Duodenal mucosa (tissue), 2 donors: ENCODE measurements around the gene ZNF592.

Experiments used
- H3K27ac ChIP-seq: one replicate; pipeline ENCODE4 v1.7.0; 2013; ENCODE audit warnings: low read depth, low read length
- H3K27me3 ChIP-seq, 2 donors: one replicate each; pipeline ENCODE4 v1.7.0; 2013; ENCODE audit warnings: low read length in 2 of 2, control low read depth in 1 of 2; ENCODE audit not compliant: insufficient read depth in 2 of 2, control insufficient read depth in 1 of 2
- H3K36me3 ChIP-seq, 2 donors: one replicate each; pipeline ENCODE4 v1.7.0; 2013; ENCODE audit warnings: low read length in 2 of 2, control low read depth in 1 of 2; ENCODE audit not compliant: insufficient read depth in 2 of 2, control insufficient read depth in 1 of 2
- H3K4me1 ChIP-seq, 2 donors: one replicate each; pipeline ENCODE4 v1.7.0; 2013; ENCODE audit warnings: low read length in 2 of 2, control low read depth in 1 of 2; ENCODE audit not compliant: insufficient read depth in 2 of 2, control insufficient read depth in 1 of 2
- H3K4me3 ChIP-seq, 2 donors: one replicate each; pipeline ENCODE4 v1.7.0; 2013; ENCODE audit warnings: low read length in 2 of 2, low read depth in 1 of 2
- H3K9ac ChIP-seq, 2 donors: one replicate each; pipeline ENCODE4 v1.7.0; 2013; ENCODE audit warnings: low read length in 2 of 2, low read depth in 1 of 2
- H3K9me3 ChIP-seq, 2 donors: one replicate each; pipeline ENCODE4 v1.7.0; 2013; ENCODE audit warnings: low read length in 2 of 2, control low read depth in 1 of 2; ENCODE audit not compliant: control insufficient read depth in 1 of 2

Gene ZNF592

DNA sequence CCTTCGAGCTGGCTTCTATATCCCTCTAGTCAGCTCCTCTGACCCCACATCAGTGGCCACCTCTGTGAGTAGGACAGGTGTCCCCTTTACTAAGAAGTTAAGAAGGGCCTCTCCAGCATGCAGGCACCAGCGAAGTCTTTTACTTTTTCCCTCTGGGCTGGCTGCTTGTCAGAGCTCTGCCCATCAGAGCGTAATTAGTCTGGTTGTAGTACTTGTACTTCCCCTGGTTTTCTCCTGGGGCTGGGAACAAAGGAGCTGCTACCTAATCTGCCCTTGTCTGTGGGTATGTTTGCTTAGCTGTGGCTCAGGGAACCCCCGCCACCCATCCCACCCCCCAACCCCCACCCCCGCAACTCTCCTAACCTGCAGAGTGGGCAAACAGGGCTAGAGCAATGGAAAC is 41.4 kb downstream of the ZNF592 start:
- Histone ChIP-seq H3K27me3 (no peaks in the 10 kb centered on the region), H3K4me3 (no peak overlapping the region), H3K27ac (no peak overlapping the region), H3K9me3 (no peaks in the 10 kb centered on the region), H3K9ac (no peak overlapping the region), H3K36me3 (peaks cover 22 to 45% of the 10 kb centered on the region in 2 donors), H3K4me1 (no peaks in the 10 kb centered on the region)

DNA sequence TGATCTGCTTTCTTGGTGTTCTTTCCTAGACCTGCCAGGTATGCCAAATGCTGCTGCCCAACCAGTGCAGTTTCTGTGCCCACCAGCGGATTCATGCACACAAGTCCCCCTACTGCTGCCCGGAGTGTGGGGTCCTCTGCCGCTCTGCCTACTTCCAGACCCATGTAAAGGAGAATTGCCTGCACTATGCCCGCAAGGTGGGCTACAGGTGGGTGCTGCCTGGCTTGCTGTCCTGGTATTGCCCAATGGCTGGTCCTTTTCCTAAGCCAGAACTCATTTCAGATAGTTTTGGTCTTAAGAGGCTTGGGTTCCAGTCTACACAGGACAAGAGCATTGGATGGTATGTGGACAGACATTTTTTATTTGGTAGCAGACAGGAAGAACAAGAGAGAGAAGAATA is 42.3 kb downstream of the ZNF592 start:
- H3K9me3 ChIP-seq = no peaks in the 10 kb centered on the region
- H3K4me1 ChIP-seq = no peaks in the 10 kb centered on the region
- no peak overlapping the region for H3K27ac ChIP-seq
- peaks cover 16 to 42% of the 10 kb centered on the region in 2 donors for H3K36me3 ChIP-seq
- H3K4me3 ChIP-seq = no peak overlapping the region
- no peaks in the 10 kb centered on the region for H3K27me3 ChIP-seq
- H3K9ac ChIP-seq = no peak overlapping the region

DNA sequence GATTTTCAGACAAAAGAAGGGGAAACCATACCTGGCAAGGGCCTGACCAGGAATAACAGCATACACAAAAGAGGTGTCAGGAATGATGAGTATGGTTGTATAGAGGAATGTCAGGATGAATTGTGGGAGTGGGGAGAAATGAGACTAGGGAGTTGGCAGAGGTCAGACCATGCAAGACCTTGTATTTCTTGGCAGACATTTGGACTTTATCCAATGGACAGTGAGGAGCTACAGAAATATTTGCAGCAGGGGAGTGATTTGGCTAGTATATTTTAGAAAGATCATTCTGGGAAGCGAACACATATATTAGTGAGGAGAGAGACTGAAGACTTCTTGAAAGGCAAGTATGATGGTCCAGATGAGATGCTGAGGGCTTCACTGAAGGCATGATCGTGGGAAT is 43.4 kb downstream of the ZNF592 start:
- H3K4me1 ChIP-seq = no peaks in the 10 kb centered on the region
- H3K27ac ChIP-seq = no peak overlapping the region
- H3K36me3 ChIP-seq = peaks cover 14 to 35% of the 10 kb centered on the region in 2 donors
- H3K9me3 ChIP-seq = no peaks in the 10 kb centered on the region
- H3K9ac ChIP-seq = no peak overlapping the region
- no peak overlapping the region for H3K4me3 ChIP-seq
- H3K27me3 ChIP-seq = no peaks in the 10 kb centered on the region

DNA sequence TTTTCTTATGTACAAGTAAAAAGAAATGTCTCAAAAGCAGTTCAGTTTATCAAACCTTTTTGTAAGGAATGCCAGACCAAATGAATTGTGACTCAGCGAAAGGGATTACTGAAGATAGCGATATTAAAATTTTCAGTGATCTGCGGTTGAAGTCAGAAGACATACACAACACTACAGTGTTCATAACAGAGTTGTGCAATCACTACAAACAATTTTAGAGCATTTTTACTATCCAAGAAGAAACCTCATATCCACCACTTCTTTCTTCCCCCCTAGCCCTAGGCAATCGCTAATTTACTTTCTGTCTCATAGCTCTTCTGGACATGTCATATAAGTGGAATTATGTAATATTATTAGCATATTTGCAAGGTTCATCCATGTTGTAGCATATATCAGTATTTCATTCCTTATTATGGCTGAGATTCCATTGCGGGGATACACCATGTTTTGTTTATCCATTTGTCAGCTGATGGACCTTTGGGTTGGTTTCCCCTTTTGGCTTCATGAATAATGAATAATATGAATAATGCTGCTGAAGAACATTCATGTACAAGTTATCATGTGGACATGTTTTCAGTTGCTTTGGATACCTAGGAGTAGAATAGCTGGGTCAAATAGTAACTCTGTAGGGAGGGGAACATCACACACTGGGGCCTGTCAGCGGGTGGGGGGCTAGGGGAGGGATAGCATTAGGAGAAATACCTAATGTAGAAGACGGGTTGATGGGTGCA is 45.2 kb downstream of the ZNF592 start:
- no peaks in the 10 kb centered on the region for H3K27me3 ChIP-seq
- no peaks in the 10 kb centered on the region for H3K4me1 ChIP-seq
- H3K4me3 ChIP-seq = no peak overlapping the region
- peaks cover 22 to 51% of the 10 kb centered on the region in 2 donors for H3K36me3 ChIP-seq
- no peaks in the 10 kb centered on the region for H3K9me3 ChIP-seq
- H3K27ac ChIP-seq = no peak overlapping the region
- H3K9ac ChIP-seq = no peak overlapping the region

DNA sequence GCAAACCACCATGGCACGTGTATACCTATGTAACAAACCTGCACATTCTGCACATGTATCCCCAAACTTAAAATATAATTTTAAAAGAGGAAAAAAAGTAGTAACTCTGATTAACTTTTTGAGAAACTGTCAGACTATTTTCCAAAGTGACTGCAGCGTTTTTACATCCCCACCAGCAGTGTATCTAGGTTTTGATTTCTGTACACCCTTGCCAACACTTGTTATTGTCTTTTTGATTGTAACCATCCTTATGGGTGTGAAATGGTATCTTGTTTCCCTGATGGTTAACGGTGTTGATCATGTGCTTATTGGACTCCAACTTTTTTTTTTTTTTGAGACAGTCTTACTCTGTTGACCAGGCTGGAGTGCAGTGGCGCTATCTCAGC is 45.8 kb downstream of the ZNF592 start:
- H3K9ac ChIP-seq = no peak overlapping the region
- H3K4me1 ChIP-seq = no peaks in the 10 kb centered on the region
- H3K9me3 ChIP-seq = no peaks in the 10 kb centered on the region
- H3K27ac ChIP-seq = no peak overlapping the region
- no peaks in the 10 kb centered on the region for H3K27me3 ChIP-seq
- H3K4me3 ChIP-seq = no peak overlapping the region
- H3K36me3 ChIP-seq = peaks cover 27 to 57% of the 10 kb centered on the region in 2 donors

DNA sequence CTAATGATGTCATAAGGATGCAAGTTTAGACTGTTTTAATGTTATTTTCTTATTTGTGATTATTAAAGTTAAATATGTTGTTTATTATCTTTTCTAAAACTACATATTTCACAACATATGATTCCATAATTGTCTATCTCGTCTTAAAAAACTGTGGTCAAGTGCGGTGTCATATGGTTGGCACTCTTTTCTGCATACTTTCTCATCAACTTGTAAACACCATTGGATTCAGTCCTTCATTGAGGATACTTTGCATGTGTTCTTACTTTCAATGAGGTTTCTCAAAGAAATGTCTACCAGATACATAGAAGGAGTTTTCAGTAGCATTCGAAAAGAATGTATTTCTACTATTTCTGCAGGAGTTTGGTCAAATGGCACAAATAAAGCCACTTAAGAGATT is 46.8 kb downstream of the ZNF592 start:
- peaks cover 37 to 65% of the 10 kb centered on the region in 2 donors for H3K36me3 ChIP-seq
- no peak overlapping the region for H3K9ac ChIP-seq
- H3K4me1 ChIP-seq = no peaks in the 10 kb centered on the region
- H3K4me3 ChIP-seq = no peak overlapping the region
- H3K27ac ChIP-seq = no peak overlapping the region
- H3K9me3 ChIP-seq = no peaks in the 10 kb centered on the region
- H3K27me3 ChIP-seq = no peaks in the 10 kb centered on the region

DNA sequence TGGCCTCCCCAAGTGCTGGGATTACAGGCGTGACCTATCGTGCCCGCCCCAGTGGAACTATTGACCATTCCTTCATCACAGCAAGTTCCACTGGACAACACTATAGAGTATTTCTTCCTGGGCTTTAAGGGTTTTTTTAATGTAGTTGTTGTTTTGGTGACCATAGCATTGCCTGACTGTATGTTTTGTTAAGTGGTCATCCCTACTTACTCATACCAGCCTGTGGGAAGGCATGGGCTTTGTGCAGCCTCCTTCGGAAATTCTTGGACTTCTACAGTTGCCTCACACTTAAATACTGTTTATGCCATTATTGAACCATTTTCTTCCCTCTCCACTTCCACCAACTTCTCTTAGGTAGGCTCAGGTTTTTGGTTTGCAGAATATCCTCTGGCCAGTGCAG is 48.8 kb downstream of the ZNF592 start:
- no peak overlapping the region for H3K27ac ChIP-seq
- peaks cover 43 to 68% of the 10 kb centered on the region in 2 donors for H3K36me3 ChIP-seq
- H3K4me1 ChIP-seq = no peaks in the 10 kb centered on the region
- no peaks in the 10 kb centered on the region for H3K27me3 ChIP-seq
- H3K9ac ChIP-seq = no peak overlapping the region
- no peak overlapping the region for H3K4me3 ChIP-seq
- no peaks in the 10 kb centered on the region for H3K9me3 ChIP-seq

DNA sequence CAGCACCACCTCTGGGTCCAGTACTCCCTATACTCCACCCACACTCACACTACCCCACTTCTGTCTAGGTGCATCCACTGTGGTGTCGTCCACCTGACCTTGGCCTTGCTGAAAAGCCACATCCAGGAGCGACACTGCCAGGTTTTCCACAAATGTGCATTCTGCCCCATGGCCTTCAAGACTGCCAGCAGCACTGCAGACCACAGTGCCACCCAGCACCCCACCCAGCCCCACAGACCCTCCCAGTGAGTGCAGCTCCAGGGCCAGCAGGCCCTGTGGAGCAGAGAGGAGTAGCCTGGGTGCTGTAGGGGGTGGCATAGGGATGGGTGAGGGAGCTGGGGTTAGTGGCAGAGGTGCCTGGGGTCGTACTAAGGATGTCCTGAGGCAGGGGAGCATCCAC is 49.4 kb downstream of the ZNF592 start:
- no peaks in the 10 kb centered on the region for H3K4me1 ChIP-seq
- no peak overlapping the region for H3K4me3 ChIP-seq
- no peaks in the 10 kb centered on the region for H3K27me3 ChIP-seq
- H3K9me3 ChIP-seq = no peaks in the 10 kb centered on the region
- H3K9ac ChIP-seq = no peak overlapping the region
- peaks cover 40 to 68% of the 10 kb centered on the region in 2 donors for H3K36me3 ChIP-seq
- H3K27ac ChIP-seq = no peak overlapping the region

DNA sequence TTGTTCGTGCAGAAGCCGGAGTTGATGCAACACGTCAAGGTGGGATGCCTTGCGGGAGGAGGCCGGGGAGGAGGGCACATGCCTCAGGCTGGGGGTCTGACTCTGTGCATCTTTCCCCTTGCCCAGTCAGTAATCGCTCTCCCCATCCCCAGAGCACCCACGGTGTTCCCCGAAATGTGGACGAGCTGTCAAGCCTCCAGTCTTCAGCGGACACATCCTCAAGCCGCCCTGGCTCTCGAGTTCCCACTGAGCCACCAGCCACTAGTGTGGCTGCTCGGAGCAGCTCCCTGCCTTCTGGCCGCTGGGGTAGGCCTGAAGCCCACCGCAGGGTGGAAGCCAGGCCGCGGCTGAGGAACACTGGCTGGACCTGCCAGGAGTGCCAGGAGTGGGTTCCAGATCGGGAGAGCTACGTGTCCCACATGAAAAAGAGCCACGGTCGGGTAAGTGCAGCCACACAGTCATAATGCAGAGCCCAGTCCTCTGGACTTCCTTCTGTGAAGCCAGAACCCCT is 50.1 kb downstream of the ZNF592 start:
- Histone ChIP-seq H3K9me3 (no peaks in the 10 kb centered on the region), H3K27me3 (no peaks in the 10 kb centered on the region), H3K4me1 (no peaks in the 10 kb centered on the region), H3K9ac (no peak overlapping the region), H3K4me3 (no peak overlapping the region), H3K27ac (no peak overlapping the region), H3K36me3 (peaks cover 37 to 66% of the 10 kb centered on the region in 2 donors)

DNA sequence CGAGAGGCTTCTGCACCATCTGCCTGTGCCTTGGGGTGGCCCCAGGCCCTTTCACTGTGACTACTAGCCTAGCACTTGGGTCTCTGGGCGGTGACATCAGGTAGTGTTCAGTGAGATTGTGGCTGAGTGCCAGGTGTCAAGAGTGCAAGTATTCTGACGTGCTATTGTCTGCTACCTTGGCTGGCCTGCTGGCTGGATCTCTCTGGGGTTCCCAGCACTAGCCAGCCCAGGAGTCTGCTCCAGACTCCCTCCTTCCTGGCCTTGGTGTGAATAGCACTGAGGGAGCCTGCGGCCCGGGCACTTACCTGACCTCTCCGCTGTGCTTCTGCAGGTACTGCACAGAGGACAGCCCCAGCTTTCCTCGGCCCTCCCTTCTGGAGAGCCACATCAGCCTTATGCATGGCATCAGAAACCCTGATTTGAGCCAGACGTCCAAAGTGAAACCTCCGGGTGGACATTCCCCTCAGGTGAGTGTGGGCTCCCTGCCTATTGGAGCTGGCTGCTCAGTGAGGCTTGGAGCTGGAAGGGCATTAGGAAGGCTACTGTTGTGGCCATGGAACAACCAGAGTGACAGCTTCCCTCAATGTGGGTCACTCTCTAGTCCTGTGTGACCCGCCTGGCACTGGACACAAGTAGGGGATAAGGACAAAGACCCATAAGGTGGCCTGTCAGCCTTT is 51.3 kb downstream of the ZNF592 start:
- Histone ChIP-seq H3K36me3 (peaks cover 33 to 73% of the 10 kb centered on the region in 2 donors), H3K9ac (no peak overlapping the region), H3K9me3 (no peaks in the 10 kb centered on the region), H3K4me3 (no peak overlapping the region), H3K27me3 (no peaks in the 10 kb centered on the region), H3K4me1 (no peaks in the 10 kb centered on the region), H3K27ac (no peak overlapping the region)
